Limb (tissue), 2 donors: ENCODE measurements around the gene MAP2K5.

Source experiments
- DNase-seq, 2 donors: peaks; one replicate each; pipeline ENCODE4 v3.0.0-alpha.2; 2016; ENCODE audit errors: extremely low spot score in 2 of 2

Gene MAP2K5

DNA sequence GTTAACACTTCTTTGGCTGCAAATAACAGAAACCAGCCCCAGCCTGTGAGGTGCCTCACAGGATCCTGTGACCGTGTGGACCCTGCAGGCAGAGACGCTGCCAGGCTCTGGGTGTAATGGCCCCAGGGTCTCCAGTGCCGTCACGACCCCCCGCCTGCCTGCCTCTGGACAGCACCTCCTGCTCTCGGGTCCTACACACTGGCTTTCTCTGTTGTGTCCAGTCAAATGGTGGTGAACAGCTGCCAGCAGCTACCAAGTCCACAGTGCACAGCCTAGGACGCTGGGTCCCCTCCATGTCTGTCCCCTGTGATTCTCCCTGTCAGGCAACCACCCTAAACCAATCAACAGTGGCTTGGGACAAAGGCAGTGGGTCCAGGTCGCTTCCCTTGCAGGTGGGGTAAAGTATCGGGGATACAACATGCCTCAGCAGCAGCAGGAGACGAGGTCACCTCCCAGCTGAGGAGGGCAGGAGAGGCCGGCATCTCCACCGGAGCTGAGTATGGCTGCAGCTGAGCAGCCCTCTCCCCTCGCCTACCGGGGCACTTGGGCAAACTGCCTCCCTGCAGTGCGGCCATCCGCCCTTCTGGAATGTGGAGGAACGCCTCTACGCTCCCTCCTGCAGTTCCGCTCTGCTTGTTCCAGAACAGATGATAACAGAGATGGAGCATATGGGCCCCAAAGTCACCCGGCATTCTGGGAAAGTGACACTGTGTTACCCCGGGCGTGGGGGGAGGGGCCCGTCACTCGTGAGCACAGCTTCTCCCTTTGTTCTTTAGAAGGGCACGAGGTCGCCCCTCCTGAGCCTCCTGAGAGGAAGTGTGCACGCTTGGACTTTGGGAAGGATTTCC, 261.7 kb downstream of the MAP2K5 start:
- peak in 1 of 2 donors; percentile 48 for DNase-seq

DNA sequence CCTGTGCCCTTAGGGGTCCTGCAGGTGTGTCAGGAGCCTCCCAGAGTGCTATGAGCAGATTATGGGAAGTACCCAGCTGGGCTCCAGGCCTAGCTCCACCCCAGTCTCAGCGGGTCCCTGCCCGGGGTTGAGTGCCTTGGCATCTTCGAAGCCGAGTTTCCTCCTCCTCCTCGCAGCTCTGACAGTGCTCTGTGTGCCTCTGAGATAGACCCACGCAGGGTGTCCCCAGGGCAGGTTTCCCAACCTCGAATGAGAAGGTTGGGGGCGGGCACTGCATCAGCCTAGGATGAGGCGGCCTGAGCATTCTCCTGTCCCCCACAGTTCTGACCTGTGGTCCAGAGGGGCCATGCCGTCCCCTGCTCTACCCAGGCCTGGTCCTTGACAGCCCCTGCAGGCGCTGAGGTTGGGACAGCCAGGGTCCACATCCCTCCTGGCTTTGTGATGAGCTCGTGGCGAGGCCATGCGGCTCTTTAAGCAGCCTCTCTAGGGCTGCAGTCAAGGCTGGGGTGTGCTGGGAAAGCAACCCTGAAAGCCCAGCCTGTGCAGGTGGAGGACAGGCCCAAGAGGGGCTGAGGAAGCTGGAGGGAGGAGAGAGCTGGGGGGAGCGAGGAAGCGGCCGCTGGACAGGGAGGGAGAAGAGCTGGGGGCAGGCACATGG, 262.6 kb downstream of the MAP2K5 start:
- no peak for DNase-seq

DNA sequence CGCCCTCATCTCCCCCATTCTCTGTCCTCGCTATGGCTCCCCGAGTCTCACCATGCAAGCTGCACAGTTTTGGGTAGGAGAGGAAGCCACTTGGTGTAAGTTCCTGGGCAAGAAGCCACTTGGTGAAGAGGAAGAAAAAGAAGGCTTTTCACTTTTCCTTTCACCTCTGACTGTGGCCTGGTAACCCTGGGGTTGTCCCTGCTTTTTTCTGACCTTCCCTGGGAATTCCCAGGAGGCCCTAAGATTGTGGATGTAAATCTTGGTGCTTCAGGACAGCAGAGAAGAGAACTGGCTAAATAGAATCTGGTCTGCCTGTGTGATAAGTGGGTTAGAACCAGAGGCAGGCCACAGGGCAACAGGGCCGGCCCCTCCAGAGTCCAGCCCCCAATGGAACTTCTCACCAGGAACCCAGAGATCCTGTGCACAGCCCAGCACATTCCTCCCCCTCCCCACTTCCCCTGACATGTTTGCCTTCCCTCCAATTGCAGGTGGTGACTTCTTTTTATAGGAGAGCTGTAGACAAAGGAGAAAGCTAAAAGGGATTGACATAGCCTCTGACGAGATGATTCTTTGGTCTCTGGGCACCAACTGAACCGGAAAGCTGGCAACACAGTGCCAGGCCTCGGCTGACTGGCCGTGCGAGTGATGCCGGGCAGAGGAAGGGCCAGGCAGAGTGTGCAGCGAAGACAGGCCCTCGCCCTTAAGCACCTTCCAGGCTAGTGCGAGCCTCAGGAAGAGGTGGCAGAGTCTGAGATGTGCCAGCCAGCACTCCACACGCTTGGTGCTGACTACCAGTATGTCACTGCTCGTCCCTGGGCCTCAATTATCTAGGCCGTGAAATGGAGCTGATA, 263.4 kb downstream of the MAP2K5 start:
- DNase-seq, result no peak

DNA sequence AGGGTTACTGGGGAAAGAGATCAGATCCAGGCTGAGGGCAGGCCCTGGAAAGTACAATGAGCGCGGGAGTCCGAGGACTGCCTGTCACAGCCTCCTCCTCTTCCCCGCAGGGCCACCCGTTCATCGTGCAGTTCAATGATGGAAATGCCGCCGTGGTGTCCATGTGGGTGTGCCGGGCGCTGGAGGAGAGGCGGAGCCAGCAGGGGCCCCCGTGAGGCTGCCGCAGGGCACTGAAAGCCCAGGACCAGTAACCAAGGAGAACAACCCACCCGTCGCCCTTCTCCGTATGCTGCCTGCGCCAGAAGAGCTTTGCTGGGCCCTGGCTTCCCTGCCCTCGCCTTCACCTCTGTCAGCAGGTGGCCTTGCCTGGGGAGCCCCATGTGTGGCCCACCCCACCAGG, 264.0 kb downstream of the MAP2K5 start:
- no peak for DNase-seq

DNA sequence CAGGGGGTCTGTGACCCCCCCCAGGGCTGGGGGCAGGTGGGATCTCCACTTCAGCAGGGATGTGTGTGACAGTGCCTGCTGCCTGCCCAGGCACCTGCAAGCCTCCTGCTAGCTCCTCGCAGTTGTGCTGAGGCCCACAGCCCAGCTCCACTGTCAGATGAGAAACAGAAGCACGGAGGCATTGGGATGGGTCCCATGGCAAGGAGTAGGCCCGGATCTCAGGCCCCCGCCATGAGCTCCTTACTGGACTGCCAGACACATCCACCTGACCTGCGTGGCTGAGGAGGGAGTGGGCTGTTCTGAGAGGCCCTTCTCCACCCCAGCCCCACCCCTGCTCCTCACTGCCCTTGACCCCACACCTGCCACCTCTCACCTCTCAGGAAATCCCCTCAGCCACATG, 264.6 kb downstream of the MAP2K5 start:
- DNase-seq, result peak in 1 of 2 donors; percentile 24

GRCh38 chr15:67807836-67808235, 265.3 kb downstream of the MAP2K5 start:
- DNase-seq, result peak in 1 of 2 donors; percentile 10

- DNase-seq, result no peak
These were observed 266.3 kb downstream of the MAP2K5 start for GRCh38 chr15:67808821-67809220.

- DNase-seq, result no peak
These were observed 266.9 kb downstream of the MAP2K5 start for GRCh38 chr15:67809441-67809840.

- DNase-seq, result no peak
These were observed 267.4 kb downstream of the MAP2K5 start for GRCh38 chr15:67809866-67810265.

GRCh38 chr15:67812241-67812644, 269.7 kb downstream of the MAP2K5 start:
- peak in 1 of 2 donors; percentile 26 for DNase-seq

DNA sequence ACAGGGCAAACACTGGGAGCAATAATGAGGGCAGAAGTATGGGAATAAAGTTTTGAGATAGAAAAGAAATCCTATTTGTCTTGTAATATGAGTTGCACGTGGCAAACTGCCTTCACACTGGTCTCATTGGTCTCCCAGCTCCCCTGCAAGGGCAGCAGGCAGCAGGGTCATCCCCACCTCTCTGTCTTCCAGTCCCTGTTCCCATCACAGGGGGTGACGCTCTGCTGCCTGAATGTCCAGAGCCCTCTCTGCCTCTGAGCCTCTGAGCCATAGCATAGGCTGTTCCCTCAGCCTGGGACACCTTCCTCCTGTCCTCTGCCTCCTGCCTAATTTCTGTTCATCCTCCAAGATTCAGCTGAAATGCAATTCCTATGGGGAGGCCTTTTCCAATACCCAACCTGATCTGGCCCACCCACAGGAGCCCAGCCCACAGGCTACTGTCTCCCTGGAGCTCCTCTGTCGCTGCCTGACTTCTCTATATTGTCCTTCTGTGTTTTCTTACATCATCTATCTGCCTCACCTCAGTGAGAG, 270.7 kb downstream of the MAP2K5 start:
- peak in 1 of 2 donors; percentile 7 for DNase-seq

GRCh38 chr15:67815036-67815592, 272.6 kb downstream of the MAP2K5 start:
- DNase-seq, result peak in 1 of 2 donors; percentile 20

DNA sequence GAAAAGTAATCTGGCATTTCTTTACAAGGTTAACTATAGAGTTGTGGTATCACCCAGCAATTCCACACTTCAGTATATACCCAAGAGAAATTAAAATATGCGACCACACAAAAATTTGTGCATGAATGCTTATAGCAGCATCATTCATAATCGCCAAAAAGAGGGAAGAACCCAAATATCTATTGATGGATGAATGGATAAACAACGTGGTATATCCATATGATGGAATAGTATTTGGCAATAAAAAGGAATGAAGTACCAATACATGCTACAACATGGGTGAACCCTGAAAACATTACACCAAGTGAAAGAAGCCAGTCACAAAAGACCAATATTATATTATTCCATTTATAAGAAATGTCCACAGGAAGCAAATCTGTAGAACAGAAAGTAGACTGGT, 274.2 kb downstream of the MAP2K5 start:
- DNase-seq, result no peak

- peak in 1 of 2 donors; percentile 11 for DNase-seq
These were observed 276.0 kb downstream of the MAP2K5 start for GRCh38 chr15:67818464-67818863.

DNA sequence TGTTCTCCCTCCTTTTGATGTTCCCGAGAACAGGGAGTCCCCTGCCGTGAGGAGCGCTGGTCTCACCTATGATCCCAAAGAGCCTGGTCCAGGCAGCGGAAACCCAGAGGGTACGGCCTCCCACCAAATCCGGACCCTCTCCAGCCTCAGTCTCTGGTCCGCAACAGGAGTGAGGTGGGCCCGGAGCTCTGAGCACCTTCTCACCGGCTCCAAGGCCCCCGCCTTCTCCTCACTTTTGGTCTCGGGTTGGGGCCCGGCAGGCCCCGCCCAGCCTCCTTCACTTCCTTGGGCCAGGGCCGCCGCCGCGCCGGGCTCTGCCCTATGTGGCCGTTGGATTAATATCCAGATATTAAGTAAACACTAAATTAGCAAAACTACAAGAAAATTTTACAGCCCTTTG, 277.1 kb downstream of the MAP2K5 start:
- no peak for DNase-seq

GRCh38 chr15:67820122-67820991, 277.9 kb downstream of the MAP2K5 start:
- DNase-seq, result no peak

DNA sequence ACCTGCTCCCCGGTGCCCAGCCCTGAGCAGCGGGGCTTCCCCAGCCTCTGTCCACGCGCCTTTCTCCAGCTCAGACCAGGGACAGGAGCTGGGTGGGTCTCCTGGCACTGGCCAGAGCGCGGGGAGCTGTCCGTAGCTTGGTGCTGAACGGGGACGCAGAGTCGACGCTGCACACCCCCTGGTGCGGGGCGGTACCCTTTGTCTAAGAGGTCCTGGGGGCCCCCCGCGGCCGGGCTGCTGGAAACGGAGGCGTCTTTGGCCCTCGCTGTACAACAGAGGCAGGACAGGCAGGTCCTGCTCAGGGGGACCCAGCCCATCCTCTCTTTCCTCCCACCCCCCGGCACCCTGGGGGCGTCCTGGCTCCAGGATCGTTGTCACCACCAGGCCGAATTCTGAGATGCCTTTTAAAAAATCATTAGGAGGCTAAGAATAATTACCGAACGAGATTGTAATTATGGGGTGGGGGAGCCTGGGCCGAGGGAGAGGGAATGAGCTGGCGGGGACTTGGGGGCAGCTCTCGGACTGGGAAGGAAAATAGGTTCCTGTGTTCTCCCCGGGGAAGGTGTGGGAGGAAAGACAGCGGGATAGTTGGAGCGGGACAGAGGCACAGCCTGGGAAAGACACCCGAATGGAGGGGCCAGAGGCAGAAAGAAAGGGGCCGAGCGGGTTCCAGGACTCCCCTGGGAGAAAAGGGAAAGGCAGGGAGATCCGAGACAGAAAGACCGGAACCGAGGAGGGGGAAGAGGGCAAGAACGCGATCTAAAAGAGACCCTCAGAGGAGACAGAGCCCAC, 278.7 kb downstream of the MAP2K5 start:
- DNase-seq, result peak in 1 of 2 donors; percentile 86

GRCh38 chr15:67821784-67822440, 279.4 kb downstream of the MAP2K5 start:
- DNase-seq, result peak in 1 of 2 donors; percentile 51
